OCI-M1 (cell line): Measurements from ENCODE around the gene PKNOX1.
"Not testable (repeated sequence)": the region's sequence is repeated elsewhere in the genome, so short reads cannot be mapped to it uniquely, and the experiment has no call there.

ENCODE experiments used
- DNase-seq: peaks from one replicate; lab custom pipeline; 2025; lab: John Stamatoyannopoulos, UW

Gene PKNOX1

DNA sequence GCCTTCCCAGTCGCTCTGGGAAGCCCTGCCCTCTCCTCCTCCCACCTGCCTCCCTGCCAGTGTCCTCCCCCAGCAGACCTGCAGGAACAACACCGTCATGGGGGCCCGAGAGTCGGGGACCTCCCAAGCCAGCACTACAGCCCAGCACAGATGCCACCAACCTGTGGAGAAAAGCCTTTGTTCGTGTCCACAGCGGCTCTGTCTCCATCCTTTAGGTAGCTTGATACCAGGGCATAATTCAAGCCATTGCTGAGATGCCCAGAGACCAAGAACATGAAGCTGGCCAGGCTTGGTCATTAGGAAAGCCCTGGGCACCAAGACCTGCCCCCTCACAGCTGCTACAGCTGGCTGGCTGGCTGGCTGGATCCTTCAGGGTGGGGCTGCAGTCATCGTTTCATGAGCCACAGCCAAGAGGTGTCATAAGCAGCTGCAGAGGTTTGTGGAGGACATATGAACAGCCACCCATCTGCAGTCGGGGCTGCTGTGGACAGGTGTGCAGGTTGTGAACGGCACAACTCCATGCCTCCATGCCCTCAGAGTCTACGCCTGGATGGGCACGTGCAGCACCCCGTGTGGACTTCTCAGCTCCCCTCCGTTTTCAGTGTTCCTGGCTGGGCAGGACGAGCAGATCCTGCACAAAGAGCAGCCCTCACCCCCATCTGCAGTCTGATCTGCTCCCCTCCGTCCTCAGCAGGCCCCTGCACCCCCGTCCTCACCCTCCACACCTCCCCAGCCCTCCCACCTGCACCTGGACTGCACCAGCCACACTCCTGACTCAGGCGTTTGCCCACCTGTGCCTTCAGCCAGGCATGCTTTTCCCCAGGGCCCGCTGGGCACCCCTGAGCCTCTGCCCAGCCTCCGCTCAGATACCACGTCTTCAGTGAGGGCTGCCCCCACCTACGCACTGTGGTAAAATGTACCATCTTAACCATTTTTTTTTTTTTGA lies 71.8 kb downstream of the PKNOX1 start:
- DNase-seq, result not testable (repeated sequence)

GRCh38 chr21:43053112-43053511 lies 78.8 kb downstream of the PKNOX1 start:
- DNase-seq, result not testable (repeated sequence)

DNA sequence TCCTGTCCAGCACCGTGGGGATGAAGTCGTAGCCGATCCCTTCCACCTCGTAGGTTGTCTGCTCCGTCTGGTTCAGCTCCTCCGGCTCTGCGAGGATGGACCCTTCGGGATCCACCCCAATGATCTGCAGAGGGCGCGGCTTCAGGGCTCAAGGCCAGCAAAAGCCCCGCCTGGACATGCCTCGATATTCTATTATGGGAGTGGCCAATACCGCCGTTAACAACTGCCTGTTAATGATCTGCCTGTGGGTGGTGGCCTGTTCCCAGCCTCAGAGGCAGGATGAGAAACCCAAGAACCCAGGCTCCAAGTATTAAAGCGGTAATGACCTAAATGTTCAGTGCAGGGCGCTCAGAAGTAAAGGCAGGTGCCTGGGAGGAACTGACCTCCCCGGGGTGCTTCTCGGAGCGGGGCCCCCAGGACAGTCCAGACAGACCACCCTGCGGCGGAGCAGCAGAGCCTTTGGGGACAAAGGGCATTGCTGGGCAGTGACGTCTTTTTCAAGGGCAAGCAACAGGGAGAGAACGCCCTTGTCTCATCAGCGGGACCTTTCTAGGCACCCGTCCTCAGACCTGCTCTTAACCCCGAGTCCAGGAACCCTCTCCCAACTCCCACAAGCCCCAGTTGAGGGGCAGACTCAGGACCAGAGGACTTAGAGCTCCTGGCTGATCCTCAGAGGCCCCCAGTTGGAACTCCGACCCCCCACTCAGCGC lies 88.7 kb downstream of the PKNOX1 start:
- not testable (repeated sequence) for DNase-seq

GRCh38 chr21:43064265-43064917 lies 90.0 kb downstream of the PKNOX1 start:
- DNase-seq, result not testable (repeated sequence)

DNA sequence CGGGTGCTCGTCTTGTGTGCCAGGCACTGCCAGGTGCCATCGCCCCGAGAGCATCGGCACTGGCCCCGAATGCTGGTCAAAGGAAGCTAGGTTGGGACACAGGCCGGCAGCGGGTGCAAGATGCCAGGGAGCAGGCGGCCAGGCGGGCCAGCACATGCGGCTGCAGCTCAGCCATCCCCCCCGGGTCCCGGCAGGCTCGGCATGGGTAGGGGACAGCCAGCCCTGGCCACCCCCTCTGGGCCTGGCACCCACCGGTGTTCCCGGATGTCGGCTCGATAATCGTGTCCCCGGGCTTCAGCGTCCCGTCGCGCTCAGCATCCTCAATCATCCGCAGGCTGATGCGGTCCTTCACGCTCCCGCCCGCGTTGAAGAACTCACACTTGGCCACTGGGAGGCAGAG lies 91.6 kb downstream of the PKNOX1 start:
- not testable (repeated sequence) for DNase-seq

DNA sequence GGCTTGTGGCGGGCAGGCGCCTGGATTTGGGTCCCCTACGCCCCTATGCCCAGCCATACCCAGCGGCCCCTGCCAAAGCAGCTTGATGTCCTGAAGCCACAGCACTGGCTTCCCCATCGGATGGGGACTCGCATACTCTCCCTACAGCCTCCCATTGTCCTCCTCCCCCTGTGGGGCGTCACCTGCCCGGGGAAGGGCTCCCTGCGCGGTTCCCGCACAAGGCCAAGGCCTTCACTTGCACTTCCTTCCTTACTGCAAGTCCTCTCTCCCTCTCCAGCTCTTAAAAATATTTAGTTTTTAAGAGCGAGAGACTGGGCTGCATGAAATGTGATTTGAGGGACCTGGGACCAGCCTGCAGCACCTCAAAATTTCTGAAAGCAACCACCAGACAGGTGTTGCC lies 92.3 kb downstream of the PKNOX1 start:
- not testable (repeated sequence) for DNase-seq

DNA sequence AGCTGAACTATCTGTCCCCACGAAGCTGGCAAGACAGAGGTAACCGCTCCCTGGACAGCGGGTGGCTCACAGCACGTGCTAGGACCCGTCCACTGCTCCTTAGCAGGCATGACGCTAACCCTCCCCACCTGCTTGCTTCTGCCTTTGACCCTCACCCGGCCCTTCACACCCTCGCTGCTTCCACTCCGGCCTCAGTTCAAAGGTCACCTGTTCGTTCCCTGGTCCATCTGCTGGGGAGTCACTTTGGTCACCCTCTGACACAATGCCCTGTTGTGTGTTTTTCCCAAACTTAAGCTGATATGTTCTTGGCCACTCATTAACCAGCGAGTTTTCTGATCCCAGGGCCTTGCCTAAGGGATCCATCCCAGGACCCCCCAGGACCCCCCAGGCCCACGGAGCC lies 93.7 kb downstream of the PKNOX1 start:
- not testable (repeated sequence) for DNase-seq

DNA sequence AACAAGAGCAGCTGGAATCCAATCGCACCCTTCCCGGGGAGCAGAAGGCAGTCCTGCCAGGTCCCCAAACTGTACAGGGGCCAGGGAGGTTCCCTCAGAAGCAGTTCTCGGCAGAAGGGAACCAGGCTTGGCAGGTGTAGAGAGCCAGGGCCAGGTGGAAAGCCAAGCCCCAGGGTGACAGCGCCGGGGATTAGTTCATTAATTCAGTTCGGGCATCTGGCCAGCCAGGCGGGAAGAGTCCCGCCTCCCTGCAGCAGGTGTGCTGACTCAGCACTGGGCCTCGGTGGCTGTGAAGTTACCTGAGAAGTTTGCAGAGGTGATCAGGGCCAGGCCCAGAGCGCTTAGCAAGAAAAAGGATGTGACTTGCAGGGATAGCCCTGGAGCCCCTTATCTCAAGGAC lies 95.3 kb downstream of the PKNOX1 start:
- not testable (repeated sequence) for DNase-seq

- not testable (repeated sequence) for DNase-seq
These were observed 98.4 kb downstream of the PKNOX1 start for GRCh38 chr21:43072742-43073141.

GRCh38 chr21:43074401-43075169 lies 100.2 kb downstream of the PKNOX1 start:
- DNase-seq, result not testable (repeated sequence)

DNA sequence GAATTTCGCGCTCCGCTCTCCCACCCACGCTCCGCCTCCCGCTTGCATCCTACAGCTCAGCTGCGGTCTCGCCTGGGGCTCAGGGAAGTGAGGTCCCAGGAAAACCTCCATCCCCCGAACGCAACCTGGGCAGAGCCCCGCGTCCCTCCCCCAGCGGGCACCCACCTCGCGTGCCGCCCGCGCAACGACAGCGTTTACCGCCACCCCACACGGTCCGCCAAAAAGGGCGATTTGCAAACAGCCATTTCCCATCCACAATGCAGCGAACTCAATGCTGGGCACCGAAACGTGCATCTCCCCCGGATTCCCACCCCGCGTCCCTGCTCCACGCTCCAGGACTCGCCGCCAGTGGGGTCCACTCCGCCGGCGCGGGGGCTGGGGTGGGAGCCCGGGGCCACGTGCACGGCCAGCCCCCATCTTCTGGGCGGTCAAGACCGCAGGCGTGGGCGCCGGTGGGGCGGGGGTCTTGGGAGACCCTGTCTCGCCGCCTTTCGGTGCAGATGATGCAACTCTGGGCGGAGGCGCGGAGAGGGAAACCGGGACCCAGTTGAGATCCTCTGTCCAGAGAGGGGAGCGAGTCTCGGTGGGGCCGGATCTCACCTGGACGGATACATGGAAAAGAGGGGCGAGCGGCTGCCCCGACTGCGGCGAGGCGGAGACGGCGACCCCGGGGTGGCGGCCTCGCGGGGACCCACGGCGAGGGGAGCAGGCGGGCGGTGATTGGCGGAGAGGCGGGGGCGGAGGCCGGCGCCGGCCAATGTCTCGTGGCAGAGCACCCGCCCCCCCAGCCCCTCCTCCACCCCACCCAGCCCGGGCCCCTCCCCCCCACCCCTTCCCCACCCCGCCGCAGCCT lies 101.0 kb downstream of the PKNOX1 start, which contains the start of gene CBS:
TSS of gene CBS (minus strand) at position 666 of the 853 bp plus-strand sequence. CDS start 3,642 bp downstream, outside the sequence.
- not testable (repeated sequence) for DNase-seq

GRCh38 chr21:43076023-43076637 lies 101.8 kb downstream of the PKNOX1 start:
- not testable (repeated sequence) for DNase-seq

- not testable (repeated sequence) for DNase-seq
These were observed 102.3 kb downstream of the PKNOX1 start for GRCh38 chr21:43076643-43077042.

- not testable (repeated sequence) for DNase-seq
These were observed 108.4 kb downstream of the PKNOX1 start for GRCh38 chr21:43082587-43083300.
